GM18868 (cell line): Measurements from ENCODE around the gene SLC12A3.

ENCODE experiments used
- ATAC-seq: cut with Tn5 transposase; IDR thresholded peaks from one replicate; pipeline ENCODE4 v1.9.1; 2021; ENCODE audit warnings: mild to moderate bottlenecking, moderate library complexity; ENCODE audit not compliant: unreplicated experiment

The SLC12A3 gene

DNA sequence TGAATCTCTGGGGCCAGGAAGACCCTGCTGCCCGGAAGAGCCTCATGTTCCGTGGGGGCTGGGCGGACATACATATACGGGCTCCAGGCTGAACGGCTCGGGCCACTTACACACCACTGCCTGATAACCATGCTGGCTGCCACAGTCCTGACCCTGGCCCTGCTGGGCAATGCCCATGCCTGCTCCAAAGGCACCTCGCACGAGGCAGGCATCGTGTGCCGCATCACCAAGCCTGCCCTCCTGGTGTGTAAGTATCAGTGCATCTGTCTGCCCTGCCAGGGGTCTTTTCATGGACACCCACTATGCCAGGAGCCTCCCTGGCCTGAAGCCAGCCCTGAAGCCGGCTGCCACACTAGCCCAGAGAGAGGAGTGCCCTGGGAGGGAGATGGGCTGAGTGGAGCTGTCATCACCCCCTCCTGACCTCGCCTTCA is 96.9 kb downstream of the SLC12A3 start, which contains the start of gene CETP:
Gene CETP (plus strand): TSS at position 100 of the 431 bp plus-strand sequence. CDS start 30 bp downstream, at position 130.
- no peak for ATAC-seq

DNA sequence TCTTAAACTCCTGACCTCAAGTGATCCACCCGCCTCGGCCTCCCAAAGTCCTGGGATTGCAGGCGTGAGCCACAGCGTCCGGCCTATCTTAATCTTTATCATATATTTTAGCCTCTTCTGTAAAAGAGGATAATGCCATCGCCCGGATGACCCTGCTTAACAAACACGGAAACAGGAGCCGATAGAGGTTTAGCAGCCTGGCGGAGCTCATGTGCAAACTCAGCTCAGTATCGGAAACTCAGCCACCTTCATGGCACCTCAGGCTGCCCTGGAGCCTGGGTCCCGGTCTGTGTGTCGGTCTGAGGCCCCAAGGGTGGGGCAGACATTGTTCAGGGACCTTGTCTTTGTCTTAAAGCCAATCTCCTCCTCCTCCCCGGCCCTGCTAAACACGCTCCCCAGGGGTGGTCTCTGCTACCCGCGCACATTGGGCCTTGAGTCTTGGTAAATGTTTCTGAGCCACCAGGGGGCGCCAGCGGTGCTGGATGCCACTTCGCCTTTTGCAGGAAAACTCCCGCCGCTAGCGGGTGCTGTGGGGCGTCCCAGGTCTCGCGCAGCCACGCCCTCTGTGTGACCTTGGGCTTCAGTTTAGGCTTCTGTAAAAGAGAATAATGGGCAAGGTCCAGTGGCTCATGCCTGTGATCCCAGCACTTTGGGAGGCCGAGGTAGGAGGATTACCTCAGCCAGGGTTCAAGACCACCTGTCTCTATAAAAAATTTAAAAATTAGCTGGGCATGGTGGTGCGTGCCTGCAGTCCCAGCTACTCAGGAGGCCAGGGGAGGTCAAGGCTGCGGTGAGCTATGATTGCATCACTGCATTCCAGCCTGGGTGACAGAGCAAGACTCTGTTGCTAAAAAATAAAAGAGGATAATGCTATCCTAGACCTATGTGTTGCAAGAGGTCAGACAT is 99.5 kb downstream of the SLC12A3 start:
- peak; percentile 67 for ATAC-seq
